Keratinocyte (primary cell): ENCODE results near the gene PKD1. TPM values are rescaled to one million over a fixed set of nuclear protein-coding genes. Genes with fewer than 3 reads are reported as not detected.

ENCODE experiments used
- DNase-seq: peaks from one replicate; pipeline ENCODE4 v3.0.0-alpha.2; 2011; ENCODE audit warnings: low read depth, missing footprints, low spot score
- FAIRE-seq: peaks from 2 replicates; lab custom pipeline; 2011; peaks lifted over from hg19 to GRCh38; lab: Jason Lieb, UNC
- H2AFZ ChIP-seq: 2 replicates; pipeline ENCODE4 v1.6.0; 2012; ENCODE audit warnings: low read length, control low read depth, inconsistent platforms; ENCODE audit not compliant: control insufficient read depth
- H3K27ac ChIP-seq: 2 replicates; pipeline ENCODE4 v1.5.1; 2011; ENCODE audit warnings: low read length; ENCODE audit not compliant: control insufficient read depth, insufficient read depth
- H3K27me3 ChIP-seq: 3 replicates; pipeline ENCODE4 v1.6.0; 2011; ENCODE audit warnings: low read length; ENCODE audit not compliant: control insufficient read depth, insufficient read depth; ENCODE audit errors: extremely low read depth
- H3K36me3 ChIP-seq, 2 experiments: 2 replicates in 1 of 2; 3 replicates in 1 of 2; pipeline ENCODE4 v1.5.1; 2011; ENCODE audit warnings: low read length in 2 of 2, mild to moderate bottlenecking in 1 of 2; ENCODE audit not compliant: control insufficient read depth in 2 of 2, insufficient read depth in 2 of 2; ENCODE audit errors: extremely low read depth in 1 of 2
- H3K4me1 ChIP-seq: 3 replicates; pipeline ENCODE4 v1.5.1; 2011; ENCODE audit warnings: low read length; ENCODE audit not compliant: control insufficient read depth, insufficient read depth; ENCODE audit errors: extremely low read depth
- H3K4me2 ChIP-seq: 3 replicates; pipeline ENCODE4 v1.6.0; 2011; ENCODE audit warnings: low read depth, low read length; ENCODE audit not compliant: control insufficient read depth, insufficient read depth; ENCODE audit errors: extremely low read depth
- H3K4me3 ChIP-seq, 3 experiments: fragments of 200-600 bp in 1 of 3; sonication (generic) in 1 of 3; 2 replicates in 2 of 3; 3 replicates in 1 of 3; pipeline ENCODE4 v1.5.1; 2011 to 2016; ENCODE audit warnings: low read length in 3 of 3, mild to moderate bottlenecking in 3 of 3, control low read depth in 2 of 3, inconsistent platforms in 1 of 3, low read depth in 1 of 3, mixed read lengths in 1 of 3, mixed run types in 1 of 3, moderate library complexity in 1 of 3; ENCODE audit not compliant: control insufficient read depth in 2 of 3, insufficient read depth in 2 of 3; ENCODE audit errors: extremely low read depth in 1 of 3
- H3K79me2 ChIP-seq: 2 replicates; pipeline ENCODE4 v1.6.0; 2012; ENCODE audit warnings: low read length; ENCODE audit not compliant: control insufficient read depth, insufficient read depth
- H3K9ac ChIP-seq: 3 replicates; pipeline ENCODE4 v1.6.0; 2011; ENCODE audit warnings: low read length; ENCODE audit not compliant: control insufficient read depth, insufficient read depth; ENCODE audit errors: extremely low read depth
- H3K9me1 ChIP-seq: 3 replicates; pipeline ENCODE4 v1.6.0; 2011; ENCODE audit warnings: low read length; ENCODE audit not compliant: control insufficient read depth, insufficient read depth; ENCODE audit errors: extremely low read depth
- H3K9me3 ChIP-seq: 2 replicates; pipeline ENCODE4 v1.5.1; 2012; ENCODE audit warnings: low read depth, low read length; ENCODE audit not compliant: control insufficient read depth
- H4K20me1 ChIP-seq: 3 replicates; pipeline ENCODE4 v1.6.0; 2011; ENCODE audit warnings: low read length; ENCODE audit not compliant: control insufficient read depth, insufficient read depth; ENCODE audit errors: extremely low read depth
- EZH2 ChIP-seq: IDR thresholded peaks from one replicate; pipeline ENCODE4 v1.6.1; 2012; ENCODE audit warnings: inconsistent platforms, mild to moderate bottlenecking, low read length, moderate library complexity
- dilution Hi-C: fragments of 300-500 bp; cut with MboI; formaldehyde crosslinking; loops from one replicate; pipeline ENCODE4 v1.7.0; 2020; ENCODE audit warnings: low sequenced_read_pairs; ENCODE audit not compliant: extremely low pct_ligation_motif_present
- polyA plus RNA-seq, 5 experiments: library from polyadenylated mRNA; depleted of rRNA in 3 of 5; stranded (reverse) in 3 of 5; stranded (forward) in 1 of 5; unstranded in 1 of 5; fragments of >200 nt; gene quantifications; 1 replicate in 1 of 5; 2 replicates in 3 of 5; 3 replicates in 1 of 5; pipeline versions ENCODE4 v1.2.1 to v1.2.3, GENCODE V29; 2011 to 2012; ENCODE audit warnings: missing spikeins in 2 of 5, low read depth in 1 of 5, low replicate concordance in 1 of 5
- TF ChIP-seq, protein P1 (sequence below), 3 experiments: IDR thresholded peaks in 1 of 3; conservative IDR thresholded peaks in 1 of 3; optimal IDR thresholded peaks in 1 of 3; 2 replicates in 2 of 3; 3 replicates in 1 of 3; pipeline versions ENCODE3 to v1.5.1; 2011; ENCODE audit warnings: low read length in 3 of 3, mild to moderate bottlenecking in 3 of 3, moderate library complexity in 2 of 3, control low read depth in 1 of 3, inconsistent platforms in 1 of 3; ENCODE audit not compliant: insufficient read depth in 2 of 3; ENCODE audit errors: extremely low read depth in 1 of 3

PKD1 gene
- polyA plus RNA-seq, 1 donor (not counting 4 experiments of a cell fraction or from before 2014, with no cell fraction given): 10.6 TPM

DNA sequence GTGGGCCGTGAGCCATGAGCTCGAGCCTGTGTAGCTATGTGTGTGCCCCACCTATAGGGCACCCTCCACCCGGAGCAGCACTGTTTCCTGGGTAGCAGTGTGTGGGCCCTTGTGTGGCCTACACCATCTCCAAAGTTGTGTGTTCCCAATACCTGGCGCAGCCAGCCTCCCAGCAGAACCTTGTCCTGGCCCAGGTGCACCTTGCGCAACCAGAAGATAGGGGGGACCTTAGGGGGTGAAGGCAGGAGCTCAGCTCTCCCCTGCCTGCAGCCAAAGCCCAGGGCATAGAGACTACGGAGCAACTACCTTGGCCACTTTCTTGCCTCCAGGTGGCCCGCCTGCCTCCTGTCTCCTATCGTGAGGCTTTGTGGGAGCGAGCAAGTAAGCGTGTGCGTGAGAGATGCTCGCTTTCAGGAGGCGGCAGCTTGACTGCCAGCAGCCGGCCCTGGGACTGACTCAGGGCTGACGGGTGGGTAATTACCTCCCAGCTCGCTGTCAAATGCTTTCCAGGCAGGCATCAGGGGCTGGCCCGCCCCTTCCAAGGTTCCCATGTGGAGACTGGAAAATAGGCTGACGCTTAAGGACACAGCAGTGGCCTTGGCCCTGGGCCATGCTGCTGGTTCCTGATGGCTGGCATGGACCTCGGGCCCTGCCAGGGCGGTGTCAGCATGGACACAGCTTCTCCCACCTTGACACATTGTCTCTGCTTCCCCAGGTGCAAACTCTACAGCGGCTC lies 38.9 kb upstream of the PKD1 start:
- peaks cover 2% of the 10 kb centered on the region for H3K27me3 ChIP-seq
- TF ChIP-seq, protein P1, sequence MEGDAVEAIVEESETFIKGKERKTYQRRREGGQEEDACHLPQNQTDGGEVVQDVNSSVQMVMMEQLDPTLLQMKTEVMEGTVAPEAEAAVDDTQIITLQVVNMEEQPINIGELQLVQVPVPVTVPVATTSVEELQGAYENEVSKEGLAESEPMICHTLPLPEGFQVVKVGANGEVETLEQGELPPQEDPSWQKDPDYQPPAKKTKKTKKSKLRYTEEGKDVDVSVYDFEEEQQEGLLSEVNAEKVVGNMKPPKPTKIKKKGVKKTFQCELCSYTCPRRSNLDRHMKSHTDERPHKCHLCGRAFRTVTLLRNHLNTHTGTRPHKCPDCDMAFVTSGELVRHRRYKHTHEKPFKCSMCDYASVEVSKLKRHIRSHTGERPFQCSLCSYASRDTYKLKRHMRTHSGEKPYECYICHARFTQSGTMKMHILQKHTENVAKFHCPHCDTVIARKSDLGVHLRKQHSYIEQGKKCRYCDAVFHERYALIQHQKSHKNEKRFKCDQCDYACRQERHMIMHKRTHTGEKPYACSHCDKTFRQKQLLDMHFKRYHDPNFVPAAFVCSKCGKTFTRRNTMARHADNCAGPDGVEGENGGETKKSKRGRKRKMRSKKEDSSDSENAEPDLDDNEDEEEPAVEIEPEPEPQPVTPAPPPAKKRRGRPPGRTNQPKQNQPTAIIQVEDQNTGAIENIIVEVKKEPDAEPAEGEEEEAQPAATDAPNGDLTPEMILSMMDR (optimal IDR thresholded peaks at IDR 0.05 in 1 of 3, IDR thresholded peaks at IDR 0.05 in 1 of 3, conservative IDR thresholded peaks at IDR 0.05 in 1 of 3; ENCODE audit: extremely low read depth in 1 of 3, insufficient read depth in 2 of 3, low read length in 3 of 3): no peak
- TF ChIP-seq EZH2: no peak
- H3K36me3 ChIP-seq: peaks cover 24 to 34% of the 10 kb centered on the region in 2 experiments
- H3K4me3 ChIP-seq: no peak overlapping the region
- H3K9me3 ChIP-seq: no peaks in the 10 kb centered on the region
- peaks cover 4% of the 10 kb centered on the region for H3K4me1 ChIP-seq
- H2AFZ ChIP-seq: no peak overlapping the region
- dilution Hi-C loops: no loop called here
- no peak overlapping the region for H3K9ac ChIP-seq
- H3K4me2 ChIP-seq: no peak overlapping the region
- no peak for DNase-seq
- H3K9me1 ChIP-seq: no peaks in the 10 kb centered on the region
- no peak for FAIRE-seq
- no peak overlapping the region for H3K27ac ChIP-seq
- no peaks in the 10 kb centered on the region for H4K20me1 ChIP-seq
- no peaks in the 10 kb centered on the region for H3K79me2 ChIP-seq

DNA sequence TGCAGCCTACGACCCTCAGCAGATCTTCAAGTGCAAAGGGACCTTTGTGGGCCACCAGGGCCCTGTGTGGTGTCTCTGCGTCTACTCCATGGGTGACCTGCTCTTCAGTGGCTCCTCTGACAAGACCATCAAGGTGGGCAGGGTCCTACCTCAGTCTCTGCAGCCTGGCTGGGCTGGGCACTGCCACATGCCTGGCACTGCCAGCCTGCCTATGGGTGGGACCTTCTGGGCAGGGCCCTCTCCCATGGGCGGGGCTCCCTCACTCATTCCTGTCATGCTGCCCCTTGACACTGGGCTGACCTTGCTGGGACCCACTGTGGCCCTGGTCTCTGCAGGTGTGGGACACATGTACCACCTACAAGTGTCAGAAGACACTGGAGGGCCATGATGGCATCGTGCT lies 38.2 kb upstream of the PKD1 start:
- no peak overlapping the region for H2AFZ ChIP-seq

More for the DNA sequence above, 38.2 kb upstream of the PKD1 start:
- Histone ChIP-seq H3K4me2 (no peak overlapping the region), H3K9ac (no peak overlapping the region), H3K4me1 (no peaks in the 10 kb centered on the region), H3K9me1 (no peaks in the 10 kb centered on the region), H3K27ac (no peak overlapping the region), H3K27me3 (no peaks in the 10 kb centered on the region), H3K9me3 (no peaks in the 10 kb centered on the region), H3K4me3 (no peak overlapping the region), H4K20me1 (no peaks in the 10 kb centered on the region), H3K36me3 (peaks cover 26 to 34% of the 10 kb centered on the region in 2 experiments), H3K79me2 (no peaks in the 10 kb centered on the region)
- FAIRE-seq (no peak), DNase-seq (no peak)
- dilution Hi-C loops: no loop called here
- TF ChIP-seq EZH2: no peak
- TF ChIP-seq, protein P1 (optimal IDR thresholded peaks at IDR 0.05 in 1 of 3, IDR thresholded peaks at IDR 0.05 in 1 of 3, conservative IDR thresholded peaks at IDR 0.05 in 1 of 3; ENCODE audit: extremely low read depth in 1 of 3, insufficient read depth in 2 of 3, low read length in 3 of 3): no peak
